Sigmoid colon (tissue), 7 donors: ENCODE measurements around the gene PTPRD. TPM values are rescaled to one million over a fixed set of nuclear protein-coding genes. Genes with fewer than 3 reads are reported as not detected.

Experiments used
- DNase-seq: peaks from one replicate; pipeline ENCODE4 v3.0.0-alpha.2; 2019
- H3K27ac ChIP-seq, 4 donors: fragments of 200-600 bp; sonication (generic); one replicate each; pipeline ENCODE4 v1.5.1; 2016 to 2019; ENCODE audit warnings: mild to moderate bottlenecking in 1 of 4
- H3K27me3 ChIP-seq, 3 donors: fragments of 200-600 bp; sonication (generic); one replicate each; pipeline ENCODE4 v1.5.1; 2019; ENCODE audit warnings: mild to moderate bottlenecking in 1 of 3
- H3K36me3 ChIP-seq, 4 donors: fragments of 200-600 bp; sonication (generic); one replicate each; pipeline ENCODE4 v1.5.1; 2016 to 2019
- H3K4me1 ChIP-seq, 4 donors: fragments of 200-600 bp; sonication (generic); one replicate each; pipeline ENCODE4 v1.5.1; 2017 to 2019
- H3K4me3 ChIP-seq, 4 donors: fragments of 200-600 bp; sonication (generic); one replicate each; pipeline ENCODE4 v1.5.1; 2017 to 2019; ENCODE audit warnings: mild to moderate bottlenecking in 2 of 4, moderate library complexity in 1 of 4
- H3K9me3 ChIP-seq, 4 donors: fragments of 200-600 bp in 3 of 4; sonication (generic) in 3 of 4; one replicate each; pipeline versions ENCODE4 v1.5.1 to v1.6.1; 2013 to 2019
- EP300 ChIP-seq, 4 donors: sonication (generic); formaldehyde crosslinking; IDR thresholded peaks; one replicate each; pipeline ENCODE4 v1.6.1; 2017; ENCODE audit warnings: antibody characterized with exemption in 4 of 4
- POLR2A ChIP-seq, 2 donors: fragments of 450-650 bp; IDR thresholded peaks; one replicate each; pipeline ENCODE4 v1.6.1; 2016; ENCODE audit warnings: antibody characterized with exemption in 2 of 2, mild to moderate bottlenecking in 2 of 2, moderate library complexity in 2 of 2
- POLR2AphosphoS5 ChIP-seq, 4 donors: sonication (generic); formaldehyde crosslinking; IDR thresholded peaks; one replicate each; pipeline ENCODE4 v1.6.1; 2017; ENCODE audit warnings: antibody characterized with exemption in 4 of 4
- WGBS, 2 donors: extraction: QIAGEN DNeasy Blood & Tissue Kit; methylation state at CpG; one replicate each; pipeline ENCODE4 v1.1.7; 2013; 5-methylcytosine and 5-hydroxymethylcytosine counted together
- intact Hi-C: fragments of 100-400 bp; cut with DNase I; formaldehyde crosslinking; loops from one replicate; pipeline ENCODE4 v1.15.1; 2023
- polyA plus RNA-seq, 3 donors: library from polyadenylated mRNA; stranded (reverse); fragments of 200-250 nt; gene quantifications; one replicate each; pipeline ENCODE4 v1.2.3, GENCODE V29; 2013
- total RNA-seq, 4 donors: library from RNA; depleted of rRNA; stranded (reverse); fragments of >200 nt; gene quantifications; one replicate each; pipeline ENCODE4 v1.1.0, GENCODE V29; 2016
- TF ChIP-seq, protein P1 (sequence below), 4 experiments: fragments of 450-650 bp in 3 of 4; fragments of 200-600 bp in 1 of 4; IDR thresholded peaks; one replicate each; pipeline ENCODE4 v1.5.1; 2016 to 2019; ENCODE audit warnings: antibody characterized with exemption in 4 of 4, mild to moderate bottlenecking in 3 of 4, moderate library complexity in 2 of 4
- donor health status: healthy with polysubstance abuse.
- donor health status: Bipolar disorder and iron deficiency.
- donor health status: healthy.

Gene PTPRD
- total and polyA plus RNA-seq, 7 donors: 1.2 to 18.3 (median 6.3) TPM

DNA sequence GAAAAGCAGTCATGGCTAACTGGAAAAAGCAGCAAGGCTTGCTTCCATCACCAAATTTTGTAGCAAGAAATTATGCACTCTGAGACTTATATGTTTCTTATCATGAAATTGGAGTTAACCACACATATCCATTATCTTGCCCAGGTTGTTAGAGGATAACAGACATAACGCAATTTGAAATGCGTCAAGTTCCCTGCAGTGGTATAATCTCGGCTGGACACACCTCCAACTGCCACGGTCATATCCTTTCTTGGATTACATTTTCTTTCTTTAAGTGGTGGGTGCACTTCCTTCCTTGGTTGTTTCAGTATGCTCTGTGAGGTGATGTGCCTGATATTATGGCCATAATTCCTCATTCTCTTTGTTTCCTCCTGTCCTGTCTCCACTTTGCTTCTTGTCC is 2118.2 kb downstream of the PTPRD start:
- intact Hi-C loops: no loop called here
- WGBS, 2 donors: 63 to 89% methylated on average over 4 of the region's 4 CpGs
- H3K27ac ChIP-seq: no peak overlapping the region
- no peaks in the 10 kb centered on the region for H3K27me3 ChIP-seq
- no peak overlapping the region for H3K4me3 ChIP-seq
- H3K4me1 ChIP-seq: no peaks in the 10 kb centered on the region
- TF ChIP-seq, protein P1, sequence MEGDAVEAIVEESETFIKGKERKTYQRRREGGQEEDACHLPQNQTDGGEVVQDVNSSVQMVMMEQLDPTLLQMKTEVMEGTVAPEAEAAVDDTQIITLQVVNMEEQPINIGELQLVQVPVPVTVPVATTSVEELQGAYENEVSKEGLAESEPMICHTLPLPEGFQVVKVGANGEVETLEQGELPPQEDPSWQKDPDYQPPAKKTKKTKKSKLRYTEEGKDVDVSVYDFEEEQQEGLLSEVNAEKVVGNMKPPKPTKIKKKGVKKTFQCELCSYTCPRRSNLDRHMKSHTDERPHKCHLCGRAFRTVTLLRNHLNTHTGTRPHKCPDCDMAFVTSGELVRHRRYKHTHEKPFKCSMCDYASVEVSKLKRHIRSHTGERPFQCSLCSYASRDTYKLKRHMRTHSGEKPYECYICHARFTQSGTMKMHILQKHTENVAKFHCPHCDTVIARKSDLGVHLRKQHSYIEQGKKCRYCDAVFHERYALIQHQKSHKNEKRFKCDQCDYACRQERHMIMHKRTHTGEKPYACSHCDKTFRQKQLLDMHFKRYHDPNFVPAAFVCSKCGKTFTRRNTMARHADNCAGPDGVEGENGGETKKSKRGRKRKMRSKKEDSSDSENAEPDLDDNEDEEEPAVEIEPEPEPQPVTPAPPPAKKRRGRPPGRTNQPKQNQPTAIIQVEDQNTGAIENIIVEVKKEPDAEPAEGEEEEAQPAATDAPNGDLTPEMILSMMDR (IDR thresholded peaks at IDR 0.05): no peak
- no peak for TF ChIP-seq EP300 (IDR thresholded peaks at IDR 0.05)
- TF ChIP-seq POLR2AphosphoS5 (IDR thresholded peaks at IDR 0.05): no peak
- no peak for TF ChIP-seq POLR2A (IDR thresholded peaks at IDR 0.05)
- H3K9me3 ChIP-seq: no peaks in the 10 kb centered on the region
- H3K36me3 ChIP-seq: no peaks in the 10 kb centered on the region
- no peak for DNase-seq

DNA sequence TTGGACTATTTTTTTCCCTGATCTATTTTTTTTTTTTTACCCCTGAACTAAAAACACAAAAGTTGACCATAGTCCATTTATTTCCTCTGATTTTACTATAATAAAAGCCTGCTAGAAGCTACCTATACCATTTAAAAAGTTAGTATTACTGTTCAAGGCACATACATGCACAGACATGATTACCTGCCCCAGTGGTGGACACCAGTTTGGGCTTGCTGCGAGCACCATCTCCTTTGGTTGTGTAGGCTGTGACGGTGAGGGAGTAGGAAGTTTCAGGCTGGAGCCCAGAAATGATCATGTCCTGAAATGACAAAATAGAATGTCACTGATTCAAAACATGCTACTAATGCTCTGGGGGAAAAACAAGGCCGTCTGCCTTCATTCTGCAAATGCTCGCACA is 2120.1 kb downstream of the PTPRD start:
- Histone ChIP-seq H3K27me3 (no peaks in the 10 kb centered on the region), H3K27ac (no peak overlapping the region), H3K9me3 (no peaks in the 10 kb centered on the region), H3K4me3 (no peak overlapping the region), H3K36me3 (no peaks in the 10 kb centered on the region), H3K4me1 (no peaks in the 10 kb centered on the region)
- TF ChIP-seq POLR2A (IDR thresholded peaks at IDR 0.05): no peak
- TF ChIP-seq POLR2AphosphoS5 (IDR thresholded peaks at IDR 0.05): no peak
- TF ChIP-seq, protein P1 (IDR thresholded peaks at IDR 0.05): no peak
- intact Hi-C loops: no loop called here
- no peak for DNase-seq
- 84 to 96% methylated on average over 4 of the region's 4 CpGs for WGBS, 2 donors

DNA sequence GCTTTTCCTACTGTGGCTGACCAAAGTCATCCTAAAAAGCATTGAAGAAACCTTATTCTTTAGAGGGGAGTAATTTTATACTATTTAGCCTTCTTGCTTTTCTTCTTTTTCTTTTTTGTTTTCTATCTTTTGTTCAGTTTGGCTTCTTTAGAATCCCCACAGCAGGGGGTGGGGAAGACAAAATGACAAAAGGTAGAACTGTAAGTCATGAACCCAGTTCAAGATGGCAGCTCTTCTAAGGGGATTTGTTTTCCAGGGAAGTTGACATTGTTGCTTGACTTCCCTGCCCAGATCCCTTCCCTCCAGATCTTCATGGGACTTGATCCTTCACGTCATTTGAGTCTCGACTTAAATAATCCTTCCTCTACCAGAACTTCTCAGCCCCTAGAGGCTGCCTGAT is 2120.8 kb downstream of the PTPRD start:
- intact Hi-C loops: no loop called here
- no peak for DNase-seq
- Histone ChIP-seq H3K27me3 (no peaks in the 10 kb centered on the region), H3K9me3 (no peaks in the 10 kb centered on the region), H3K4me3 (no peak overlapping the region), H3K36me3 (no peaks in the 10 kb centered on the region), H3K27ac (no peak overlapping the region), H3K4me1 (no peaks in the 10 kb centered on the region)
- TF ChIP-seq POLR2A (IDR thresholded peaks at IDR 0.05) (no peak), EP300 (IDR thresholded peaks at IDR 0.05) (no peak), POLR2AphosphoS5 (IDR thresholded peaks at IDR 0.05) (no peak)
- TF ChIP-seq, protein P1 (IDR thresholded peaks at IDR 0.05): no peak
- WGBS, 2 donors: 90 to 96% methylated on average over 2 of the region's 2 CpGs

DNA sequence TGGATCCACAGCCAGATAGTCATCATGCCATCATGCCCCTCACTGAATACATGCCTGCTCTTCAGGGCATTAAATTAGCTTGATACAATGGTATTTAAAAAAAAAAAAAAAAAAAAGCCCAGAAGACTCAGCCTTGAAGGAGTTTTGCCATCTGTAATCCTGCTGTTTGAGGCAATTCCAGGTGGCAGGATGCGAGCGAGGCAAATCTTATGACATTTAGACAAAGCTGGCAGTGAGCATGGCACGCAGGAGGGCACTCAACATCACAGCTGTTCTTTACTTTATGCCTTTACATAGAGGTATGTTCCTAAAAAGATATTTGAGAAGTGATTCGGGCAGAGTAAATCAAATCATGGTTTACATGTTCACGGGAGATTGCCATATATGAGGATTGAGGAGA is 2121.2 kb downstream of the PTPRD start:
- intact Hi-C loops: no loop called here
- no peaks in the 10 kb centered on the region for H3K9me3 ChIP-seq
- H3K4me1 ChIP-seq: no peaks in the 10 kb centered on the region
- no peak overlapping the region for H3K4me3 ChIP-seq
- WGBS, 2 donors: 92 to 94% methylated on average over 5 of the region's 5 CpGs
- no peak for DNase-seq
- no peaks in the 10 kb centered on the region for H3K27me3 ChIP-seq
- no peaks in the 10 kb centered on the region for H3K36me3 ChIP-seq
- TF ChIP-seq POLR2A (IDR thresholded peaks at IDR 0.05) (no peak), POLR2AphosphoS5 (IDR thresholded peaks at IDR 0.05) (no peak), EP300 (IDR thresholded peaks at IDR 0.05) (no peak)
- TF ChIP-seq, protein P1 (IDR thresholded peaks at IDR 0.05): no peak
- H3K27ac ChIP-seq: no peak overlapping the region

DNA sequence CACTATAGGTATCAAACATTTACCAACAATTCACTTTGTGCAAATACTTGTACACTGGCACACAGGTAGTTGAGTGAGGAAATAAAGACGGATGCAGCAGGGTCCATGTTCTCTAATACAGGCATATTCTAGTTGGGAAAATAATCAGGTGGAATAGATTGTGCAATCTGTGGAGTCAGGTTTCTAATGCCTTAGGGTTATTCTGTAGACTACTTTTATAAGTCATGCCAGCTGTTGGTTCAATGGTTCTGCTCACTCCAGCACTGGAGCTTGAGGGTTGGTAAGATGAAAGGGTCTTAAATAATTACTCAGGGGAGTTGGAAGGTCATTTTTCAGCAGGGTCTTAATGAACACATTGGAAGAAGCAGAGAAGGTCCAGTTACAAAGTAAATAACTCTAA is 2123.0 kb downstream of the PTPRD start:
- Histone ChIP-seq H3K4me3 (no peak overlapping the region), H3K4me1 (no peaks in the 10 kb centered on the region), H3K27ac (no peak overlapping the region), H3K27me3 (no peaks in the 10 kb centered on the region), H3K36me3 (no peaks in the 10 kb centered on the region), H3K9me3 (no peaks in the 10 kb centered on the region)
- no peak for DNase-seq
- TF ChIP-seq EP300 (IDR thresholded peaks at IDR 0.05): no peak
- TF ChIP-seq, protein P1 (IDR thresholded peaks at IDR 0.05): no peak
- no peak for TF ChIP-seq POLR2A (IDR thresholded peaks at IDR 0.05)
- no peak for TF ChIP-seq POLR2AphosphoS5 (IDR thresholded peaks at IDR 0.05)
- intact Hi-C loops: no loop called here
- WGBS, 2 donors: 94% methylated on average over 1 of the region's 1 CpG
